ENCODE measurements around the gene FOXP1. TPM values are rescaled to one million over a fixed set of nuclear protein-coding genes. Genes with fewer than 3 reads are reported as not detected.

The FOXP1 gene
- total RNA-seq, 1 donor from 2014 or later: 31.1 TPM

DNA sequence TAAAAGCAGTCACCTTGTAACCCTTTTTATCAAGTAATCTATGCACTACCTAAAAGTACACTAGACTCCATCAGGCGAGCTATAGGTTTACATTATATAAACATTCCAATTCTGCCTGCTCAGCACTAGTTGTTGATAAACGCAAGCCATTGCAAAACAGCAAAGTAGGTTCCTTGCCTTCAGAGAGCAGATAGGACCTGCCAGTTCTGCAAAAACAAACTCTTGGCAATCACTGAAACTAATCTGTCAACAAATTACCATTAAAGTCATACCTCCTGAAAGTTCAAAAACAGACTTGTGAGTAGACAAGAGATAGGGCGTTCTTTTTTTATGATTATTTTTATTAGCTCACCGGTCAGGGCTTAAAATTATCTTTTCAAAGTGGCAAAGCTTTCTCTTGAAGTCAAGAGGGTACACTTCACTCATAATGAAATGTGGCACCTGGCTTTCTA, 392.5 kb downstream of the FOXP1 start:
- DNase-seq: no peak
- H3K9me3 Mint-ChIP-seq (ENCODE audit: unreplicated experiment): no peaks in the 10 kb centered on the region
- H3K27me3 Mint-ChIP-seq (ENCODE audit: unreplicated experiment): no peaks in the 10 kb centered on the region
- H3K4me3 Mint-ChIP-seq (ENCODE audit: unreplicated experiment): no peak overlapping the region
- no peak overlapping the region for H3K27ac Mint-ChIP-seq (ENCODE audit: unreplicated experiment)
- no peaks in the 10 kb centered on the region for H3K36me3 Mint-ChIP-seq (ENCODE audit: unreplicated experiment)
- TF ChIP-seq, protein P1, sequence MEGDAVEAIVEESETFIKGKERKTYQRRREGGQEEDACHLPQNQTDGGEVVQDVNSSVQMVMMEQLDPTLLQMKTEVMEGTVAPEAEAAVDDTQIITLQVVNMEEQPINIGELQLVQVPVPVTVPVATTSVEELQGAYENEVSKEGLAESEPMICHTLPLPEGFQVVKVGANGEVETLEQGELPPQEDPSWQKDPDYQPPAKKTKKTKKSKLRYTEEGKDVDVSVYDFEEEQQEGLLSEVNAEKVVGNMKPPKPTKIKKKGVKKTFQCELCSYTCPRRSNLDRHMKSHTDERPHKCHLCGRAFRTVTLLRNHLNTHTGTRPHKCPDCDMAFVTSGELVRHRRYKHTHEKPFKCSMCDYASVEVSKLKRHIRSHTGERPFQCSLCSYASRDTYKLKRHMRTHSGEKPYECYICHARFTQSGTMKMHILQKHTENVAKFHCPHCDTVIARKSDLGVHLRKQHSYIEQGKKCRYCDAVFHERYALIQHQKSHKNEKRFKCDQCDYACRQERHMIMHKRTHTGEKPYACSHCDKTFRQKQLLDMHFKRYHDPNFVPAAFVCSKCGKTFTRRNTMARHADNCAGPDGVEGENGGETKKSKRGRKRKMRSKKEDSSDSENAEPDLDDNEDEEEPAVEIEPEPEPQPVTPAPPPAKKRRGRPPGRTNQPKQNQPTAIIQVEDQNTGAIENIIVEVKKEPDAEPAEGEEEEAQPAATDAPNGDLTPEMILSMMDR (IDR thresholded peaks at IDR 0.05; ENCODE audit: partially characterized antibody, unreplicated experiment): no peak
- H3K4me1 Mint-ChIP-seq (ENCODE audit: low read depth, unreplicated experiment): peaks cover 3% of the 10 kb centered on the region

DNA sequence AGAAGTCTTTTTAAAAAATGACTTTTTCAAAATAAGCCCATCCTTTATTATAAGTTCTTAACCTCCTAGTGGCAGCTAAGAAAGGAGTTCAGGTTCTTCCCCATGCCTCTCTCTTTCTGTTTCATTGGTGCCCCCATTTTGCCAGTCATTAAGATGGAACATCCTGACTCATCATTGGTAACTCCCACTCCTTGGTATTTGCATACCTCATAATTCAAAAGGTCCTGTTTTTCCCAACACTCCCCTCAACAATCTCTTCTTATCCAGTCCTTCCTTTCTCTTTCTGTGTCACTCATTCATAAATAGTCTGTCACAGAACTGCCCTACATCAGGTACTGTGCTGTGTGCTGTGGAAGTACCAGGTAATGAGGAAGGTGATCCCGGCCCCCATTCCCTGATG, 394.0 kb downstream of the FOXP1 start:
- no peaks in the 10 kb centered on the region for H3K27me3 Mint-ChIP-seq (ENCODE audit: unreplicated experiment)
- H3K4me1 Mint-ChIP-seq (ENCODE audit: low read depth, unreplicated experiment): peaks cover 3% of the 10 kb centered on the region
- no peak overlapping the region for H3K4me3 Mint-ChIP-seq (ENCODE audit: unreplicated experiment)
- no peaks in the 10 kb centered on the region for H3K36me3 Mint-ChIP-seq (ENCODE audit: unreplicated experiment)
- H3K27ac Mint-ChIP-seq (ENCODE audit: unreplicated experiment): no peak overlapping the region
- DNase-seq: no peak
- H3K9me3 Mint-ChIP-seq (ENCODE audit: unreplicated experiment): no peaks in the 10 kb centered on the region
- TF ChIP-seq, protein P1 (IDR thresholded peaks at IDR 0.05; ENCODE audit: partially characterized antibody, unreplicated experiment): no peak

DNA sequence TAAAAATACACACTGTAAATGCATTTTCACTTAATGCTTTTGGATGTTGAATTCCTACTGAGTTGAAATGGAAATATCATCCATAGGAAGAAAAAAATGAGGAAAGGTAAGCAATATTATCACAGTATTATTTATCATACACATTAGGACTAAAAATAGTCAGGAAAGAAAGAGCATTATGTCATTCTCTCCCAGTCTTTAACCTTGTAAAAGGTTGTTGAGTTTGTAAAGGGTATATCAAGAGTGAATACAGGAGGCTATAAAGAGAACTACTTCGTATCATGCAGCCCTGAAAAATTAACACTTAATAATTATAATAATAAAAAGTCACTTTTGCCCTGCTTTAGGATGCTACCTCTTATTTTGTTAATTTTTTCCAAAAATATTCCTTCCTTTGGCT, 395.8 kb downstream of the FOXP1 start:
- Mint-ChIP-seq H3K4me1 (ENCODE audit: low read depth, unreplicated experiment) (peaks cover 3% of the 10 kb centered on the region), H3K4me3 (ENCODE audit: unreplicated experiment) (no peak overlapping the region), H3K9me3 (ENCODE audit: unreplicated experiment) (no peaks in the 10 kb centered on the region), H3K27ac (ENCODE audit: unreplicated experiment) (no peak overlapping the region), H3K36me3 (ENCODE audit: unreplicated experiment) (no peaks in the 10 kb centered on the region), H3K27me3 (ENCODE audit: unreplicated experiment) (no peaks in the 10 kb centered on the region)
- TF ChIP-seq, protein P1 (IDR thresholded peaks at IDR 0.05; ENCODE audit: partially characterized antibody, unreplicated experiment): no peak
- DNase-seq: no peak

DNA sequence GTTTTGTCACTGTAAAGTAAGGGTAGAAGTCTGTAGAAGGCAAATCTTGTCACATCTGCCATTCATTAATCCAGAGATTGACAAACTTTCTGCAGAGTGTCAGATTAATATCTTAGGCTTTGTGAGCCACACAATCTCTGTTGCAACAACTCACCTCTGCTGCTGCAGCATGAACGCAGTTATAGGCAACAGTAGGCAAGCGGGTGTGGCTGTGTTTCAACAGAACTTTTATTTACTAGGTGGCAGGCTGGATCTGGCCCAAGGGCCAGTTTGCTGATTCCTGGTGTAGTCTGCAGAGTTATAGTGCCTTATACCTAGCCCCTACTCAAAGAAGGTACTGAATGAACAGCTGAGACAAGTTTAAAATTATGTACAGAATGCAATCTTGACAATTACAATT, 396.7 kb downstream of the FOXP1 start:
- H3K36me3 Mint-ChIP-seq (ENCODE audit: unreplicated experiment): no peaks in the 10 kb centered on the region
- no peak for DNase-seq
- TF ChIP-seq, protein P1 (IDR thresholded peaks at IDR 0.05; ENCODE audit: partially characterized antibody, unreplicated experiment): no peak
- H3K4me3 Mint-ChIP-seq (ENCODE audit: unreplicated experiment): no peak overlapping the region
- no peak overlapping the region for H3K27ac Mint-ChIP-seq (ENCODE audit: unreplicated experiment)
- peaks cover 3% of the 10 kb centered on the region for H3K4me1 Mint-ChIP-seq (ENCODE audit: low read depth, unreplicated experiment)
- no peaks in the 10 kb centered on the region for H3K27me3 Mint-ChIP-seq (ENCODE audit: unreplicated experiment)
- H3K9me3 Mint-ChIP-seq (ENCODE audit: unreplicated experiment): no peaks in the 10 kb centered on the region

DNA sequence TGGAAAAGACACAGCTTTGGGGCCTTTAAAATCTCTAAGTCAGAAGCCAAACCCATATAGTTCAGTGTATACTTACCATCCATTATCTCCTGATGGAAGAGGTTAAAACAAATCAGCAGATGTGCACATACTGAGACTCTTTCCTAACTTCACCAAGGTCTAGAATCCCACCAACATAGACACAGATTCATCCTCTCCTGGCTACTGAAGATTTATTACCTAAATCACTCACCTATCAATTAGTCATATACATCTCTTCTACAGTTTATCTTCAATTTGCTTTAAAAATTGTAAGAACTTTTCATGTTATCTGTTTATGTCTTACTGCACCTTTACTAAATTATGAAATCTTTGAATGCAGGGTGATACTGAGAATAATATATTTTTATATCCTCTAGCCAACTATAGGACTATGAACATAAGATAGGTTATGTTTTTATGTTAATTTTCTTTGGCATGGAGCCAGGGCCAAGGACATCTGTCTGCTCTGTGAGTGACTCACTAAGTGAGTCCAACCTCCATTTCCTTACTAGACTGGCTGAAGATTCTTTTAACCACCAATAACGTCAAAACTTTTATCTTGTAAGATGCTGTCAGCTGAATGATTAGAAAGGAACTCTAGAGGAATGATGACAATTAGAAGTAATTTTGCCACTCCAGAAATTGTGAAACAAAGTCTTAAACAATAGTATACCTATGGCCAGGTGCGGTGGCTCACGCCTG, 397.6 kb downstream of the FOXP1 start:
- H3K4me1 Mint-ChIP-seq (ENCODE audit: low read depth, unreplicated experiment): peaks cover 3% of the 10 kb centered on the region

More for the DNA sequence above, 397.6 kb downstream of the FOXP1 start:
- no peak overlapping the region for H3K4me3 Mint-ChIP-seq (ENCODE audit: unreplicated experiment)
- no peak overlapping the region for H3K27ac Mint-ChIP-seq (ENCODE audit: unreplicated experiment)
- DNase-seq: no peak
- TF ChIP-seq, protein P1 (IDR thresholded peaks at IDR 0.05; ENCODE audit: partially characterized antibody, unreplicated experiment): no peak
- H3K27me3 Mint-ChIP-seq (ENCODE audit: unreplicated experiment): no peaks in the 10 kb centered on the region
- no peaks in the 10 kb centered on the region for H3K36me3 Mint-ChIP-seq (ENCODE audit: unreplicated experiment)
- H3K9me3 Mint-ChIP-seq (ENCODE audit: unreplicated experiment): no peaks in the 10 kb centered on the region

Measured in glutamatergic neuron (in vitro differentiated cells).